ENCODE measurements around the gene ACOX3.
"Not testable (repeated sequence)": the region's sequence is repeated elsewhere in the genome, so short reads cannot be mapped to it uniquely, and the experiment has no call there.

Gene ACOX3

GRCh38 chr4:8406887-8407286 is 33.6 kb downstream of the ACOX3 start:
- not testable (repeated sequence) for H3K27me3 ChIP-seq (ENCODE audit: control insufficient read depth, insufficient read depth, low read length); H3K4me3 ChIP-seq (ENCODE audit: low read length); H3K9ac ChIP-seq (ENCODE audit: low read length); H3K36me3 ChIP-seq (ENCODE audit: control insufficient read depth, insufficient read depth, low read length); H3K9me3 ChIP-seq (ENCODE audit: control insufficient read depth, low read length)
- peaks cover 41% of the 10 kb centered on the region for H3K4me1 ChIP-seq (ENCODE audit: control insufficient read depth, insufficient read depth, low read length)

GRCh38 chr4:8405516-8405875 is 35.0 kb downstream of the ACOX3 start:
- no peaks in the 10 kb centered on the region for H3K9me3 ChIP-seq (ENCODE audit: control insufficient read depth, low read length)
- no peaks in the 10 kb centered on the region for H3K27me3 ChIP-seq (ENCODE audit: control insufficient read depth, insufficient read depth, low read length)
- no peaks in the 10 kb centered on the region for H3K36me3 ChIP-seq (ENCODE audit: control insufficient read depth, insufficient read depth, low read length)
- H3K4me3 ChIP-seq (ENCODE audit: low read length): no peak overlapping the region
- no peak overlapping the region for H3K9ac ChIP-seq (ENCODE audit: low read length)
- peaks cover 41% of the 10 kb centered on the region for H3K4me1 ChIP-seq (ENCODE audit: control insufficient read depth, insufficient read depth, low read length)

GRCh38 chr4:8404791-8405515 is 35.6 kb downstream of the ACOX3 start:
- Histone ChIP-seq H3K9me3 (ENCODE audit: control insufficient read depth, low read length) (no peaks in the 10 kb centered on the region), H3K27me3 (ENCODE audit: control insufficient read depth, insufficient read depth, low read length) (no peaks in the 10 kb centered on the region), H3K36me3 (ENCODE audit: control insufficient read depth, insufficient read depth, low read length) (no peaks in the 10 kb centered on the region), H3K4me3 (ENCODE audit: low read length) (no peak overlapping the region), H3K9ac (ENCODE audit: low read length) (no peak overlapping the region), H3K4me1 (ENCODE audit: control insufficient read depth, insufficient read depth, low read length) (peaks cover 39% of the 10 kb centered on the region)

- Histone ChIP-seq H3K27me3 (ENCODE audit: control insufficient read depth, insufficient read depth, low read length) (no peaks in the 10 kb centered on the region), H3K4me3 (ENCODE audit: low read length) (no peak overlapping the region), H3K9ac (ENCODE audit: low read length) (no peak overlapping the region), H3K36me3 (ENCODE audit: control insufficient read depth, insufficient read depth, low read length) (no peaks in the 10 kb centered on the region), H3K4me1 (ENCODE audit: control insufficient read depth, insufficient read depth, low read length) (peaks cover 29% of the 10 kb centered on the region), H3K9me3 (ENCODE audit: control insufficient read depth, low read length) (no peaks in the 10 kb centered on the region)
Measured at GRCh38 chr4:8403976-8404375, 36.5 kb downstream of the ACOX3 start.

GRCh38 chr4:8403173-8403753 is 37.3 kb downstream of the ACOX3 start:
- Histone ChIP-seq H3K9me3 (ENCODE audit: control insufficient read depth, low read length) (no peaks in the 10 kb centered on the region), H3K9ac (ENCODE audit: low read length) (no peak overlapping the region), H3K36me3 (ENCODE audit: control insufficient read depth, insufficient read depth, low read length) (no peaks in the 10 kb centered on the region)

GRCh38 chr4:8402640-8403039 is 37.9 kb downstream of the ACOX3 start:
- H3K4me3 ChIP-seq (ENCODE audit: low read length): no peak overlapping the region
- no peak overlapping the region for H3K9ac ChIP-seq (ENCODE audit: low read length)
- no peaks in the 10 kb centered on the region for H3K27me3 ChIP-seq (ENCODE audit: control insufficient read depth, insufficient read depth, low read length)
- H3K4me1 ChIP-seq (ENCODE audit: control insufficient read depth, insufficient read depth, low read length): peaks cover 19% of the 10 kb centered on the region
- no peaks in the 10 kb centered on the region for H3K9me3 ChIP-seq (ENCODE audit: control insufficient read depth, low read length)
- H3K36me3 ChIP-seq (ENCODE audit: control insufficient read depth, insufficient read depth, low read length): no peaks in the 10 kb centered on the region

More at GRCh38 chr4:8403173-8403753, 37.3 kb downstream of the ACOX3 start:
- Histone ChIP-seq H3K27me3 (ENCODE audit: control insufficient read depth, insufficient read depth, low read length) (no peaks in the 10 kb centered on the region), H3K4me3 (ENCODE audit: low read length) (no peak overlapping the region), H3K4me1 (ENCODE audit: control insufficient read depth, insufficient read depth, low read length) (peaks cover 23% of the 10 kb centered on the region)

GRCh38 chr4:8402181-8402597 is 38.3 kb downstream of the ACOX3 start:
- no peak overlapping the region for H3K9ac ChIP-seq (ENCODE audit: low read length)
- no peaks in the 10 kb centered on the region for H3K36me3 ChIP-seq (ENCODE audit: control insufficient read depth, insufficient read depth, low read length)
- H3K9me3 ChIP-seq (ENCODE audit: control insufficient read depth, low read length): no peaks in the 10 kb centered on the region
- H3K4me3 ChIP-seq (ENCODE audit: low read length): no peak overlapping the region
- H3K27me3 ChIP-seq (ENCODE audit: control insufficient read depth, insufficient read depth, low read length): no peaks in the 10 kb centered on the region
- H3K4me1 ChIP-seq (ENCODE audit: control insufficient read depth, insufficient read depth, low read length): peaks cover 14% of the 10 kb centered on the region

- Histone ChIP-seq H3K36me3 (ENCODE audit: control insufficient read depth, insufficient read depth, low read length) (no peaks in the 10 kb centered on the region), H3K4me3 (ENCODE audit: low read length) (no peak overlapping the region), H3K9ac (ENCODE audit: low read length) (no peak overlapping the region), H3K4me1 (ENCODE audit: control insufficient read depth, insufficient read depth, low read length) (peaks cover 13% of the 10 kb centered on the region), H3K9me3 (ENCODE audit: control insufficient read depth, low read length) (no peaks in the 10 kb centered on the region), H3K27me3 (ENCODE audit: control insufficient read depth, insufficient read depth, low read length) (no peaks in the 10 kb centered on the region)
Measured at GRCh38 chr4:8401665-8402064, 38.9 kb downstream of the ACOX3 start.

- Histone ChIP-seq H3K27me3 (ENCODE audit: control insufficient read depth, insufficient read depth, low read length) (no peaks in the 10 kb centered on the region), H3K36me3 (ENCODE audit: control insufficient read depth, insufficient read depth, low read length) (no peaks in the 10 kb centered on the region), H3K4me3 (ENCODE audit: low read length) (no peak overlapping the region), H3K9ac (ENCODE audit: low read length) (no peak overlapping the region), H3K9me3 (ENCODE audit: control insufficient read depth, low read length) (no peaks in the 10 kb centered on the region), H3K4me1 (ENCODE audit: control insufficient read depth, insufficient read depth, low read length) (peaks cover 13% of the 10 kb centered on the region)
Measured at GRCh38 chr4:8400632-8401325, 39.7 kb downstream of the ACOX3 start.

GRCh38 chr4:8399298-8399697 is 41.2 kb downstream of the ACOX3 start:
- Histone ChIP-seq H3K4me3 (ENCODE audit: low read length) (no peak overlapping the region), H3K4me1 (ENCODE audit: control insufficient read depth, insufficient read depth, low read length) (peaks cover 10% of the 10 kb centered on the region), H3K27me3 (ENCODE audit: control insufficient read depth, insufficient read depth, low read length) (no peaks in the 10 kb centered on the region), H3K36me3 (ENCODE audit: control insufficient read depth, insufficient read depth, low read length) (no peaks in the 10 kb centered on the region), H3K9me3 (ENCODE audit: control insufficient read depth, low read length) (no peaks in the 10 kb centered on the region), H3K9ac (ENCODE audit: low read length) (no peak overlapping the region)

- Histone ChIP-seq H3K36me3 (ENCODE audit: control insufficient read depth, insufficient read depth, low read length) (no peaks in the 10 kb centered on the region), H3K4me1 (ENCODE audit: control insufficient read depth, insufficient read depth, low read length) (peaks cover 9% of the 10 kb centered on the region), H3K27me3 (ENCODE audit: control insufficient read depth, insufficient read depth, low read length) (no peaks in the 10 kb centered on the region), H3K4me3 (ENCODE audit: low read length) (no peak overlapping the region), H3K9ac (ENCODE audit: low read length) (no peak overlapping the region), H3K9me3 (ENCODE audit: control insufficient read depth, low read length) (no peaks in the 10 kb centered on the region)
Measured at GRCh38 chr4:8398347-8398746, 42.2 kb downstream of the ACOX3 start.

GRCh38 chr4:8396762-8397406 is 43.6 kb downstream of the ACOX3 start:
- Histone ChIP-seq H3K9me3 (ENCODE audit: control insufficient read depth, low read length) (no peaks in the 10 kb centered on the region), H3K36me3 (ENCODE audit: control insufficient read depth, insufficient read depth, low read length) (no peaks in the 10 kb centered on the region), H3K4me1 (ENCODE audit: control insufficient read depth, insufficient read depth, low read length) (peaks cover 5% of the 10 kb centered on the region), H3K4me3 (ENCODE audit: low read length) (no peak overlapping the region), H3K27me3 (ENCODE audit: control insufficient read depth, insufficient read depth, low read length) (no peaks in the 10 kb centered on the region), H3K9ac (ENCODE audit: low read length) (no peak overlapping the region)

All from mucosa of stomach (tissue), 1 donor.